ENCODE measurements around the gene MAPK8IP2. TPM values are rescaled to one million over a fixed set of nuclear protein-coding genes. Genes with fewer than 3 reads are reported as not detected.

The MAPK8IP2 gene
- total and polyA plus RNA-seq, 2 of the 13 experiments (the other 11 are each of a cell fraction or from before 2014, with no cell fraction given) = 1.3 to 2.6 TPM

GRCh38 chr22:50641696-50642607 is 41.4 kb downstream of the MAPK8IP2 start (continued):
- no peak for TF ChIP-seq HDAC6 (IDR thresholded peaks at IDR 0.05; ENCODE audit: low read depth, low read length)
- TF ChIP-seq SIN3B (IDR thresholded peaks at IDR 0.05; ENCODE audit: low read length) = no peak
- TF ChIP-seq RELA (CRISPR knock-in tag; IDR thresholded peaks at IDR 0.05) = no peak
- TF ChIP-seq HNRNPUL1 (IDR thresholded peaks at IDR 0.05; ENCODE audit: low read depth, low read length) = no peak
- TF ChIP-seq SMARCC2 (IDR thresholded peaks at IDR 0.05) = no peak
- TF ChIP-seq FOXK1 (CRISPR knock-in tag; IDR thresholded peaks at IDR 0.05; ENCODE audit: borderline replicate concordance, low read depth) = peak; percentile 46; the same call in 1 of the 2 replicates
- no peak; the same call in 1 of the 2 replicates for TF ChIP-seq NFYB (CRISPR knock-in tag; IDR thresholded peaks at IDR 0.05)
- no peak for TF ChIP-seq FLYWCH1 (CRISPR knock-in tag; IDR thresholded peaks at IDR 0.05)
- TF ChIP-seq CERS6 (CRISPR knock-in tag; IDR thresholded peaks at IDR 0.05) = no peak
- TF ChIP-seq RFX3 (CRISPR knock-in tag; IDR thresholded peaks at IDR 0.05) = no peak
- no peak for TF ChIP-seq ZNF142 (CRISPR knock-in tag; IDR thresholded peaks at IDR 0.05)
- no peak for TF ChIP-seq MAFF (IDR thresholded peaks at IDR 0.05; ENCODE audit: low read depth, low read length)
- peak; percentile 53; the same call in 1 of the 2 replicates for TF ChIP-seq POGZ (CRISPR knock-in tag; IDR thresholded peaks at IDR 0.05)
- TF ChIP-seq NFE2L2 (IDR thresholded peaks at IDR 0.05; ENCODE audit: low read length) = no peak
- TF ChIP-seq MAFK (conservative IDR thresholded peaks at IDR 0.05 in 1 of 2, IDR thresholded peaks at IDR 0.05 in 1 of 2; ENCODE audit: low read length in 2 of 2) = no peak
- no peak for TF ChIP-seq STAT6 (CRISPR knock-in tag; IDR thresholded peaks at IDR 0.05; ENCODE audit: borderline replicate concordance)
- TF ChIP-seq SALL2 (CRISPR knock-in tag; IDR thresholded peaks at IDR 0.05) = 0 out of 2 replicates have a peak, but pooled peaks have one; percentile 70
- TF ChIP-seq ZBTB14 (CRISPR knock-in tag; IDR thresholded peaks at IDR 0.05) = 0 out of 2 replicates have a peak, but pooled peaks have one; percentile 33
- no peak for TF ChIP-seq RBM22 (optimal IDR thresholded peaks at IDR 0.05; ENCODE audit: low read length)
